OCI-M2 (cell line): ENCODE data around the gene RABGAP1L.
"Not testable (repeated sequence)": the region's sequence is repeated elsewhere in the genome, so short reads cannot be mapped to it uniquely, and the experiment has no call there.

Source experiments
- DNase-seq: peaks from one replicate; lab custom pipeline; 2025; ENCODE audit not compliant: unreplicated experiment; lab: John Stamatoyannopoulos, UW

Gene RABGAP1L

GRCh38 chr1:174700314-174700713, 541.0 kb downstream of the RABGAP1L start:
- no peak for DNase-seq

GRCh38 chr1:174700775-174701174, 541.5 kb downstream of the RABGAP1L start:
- no peak for DNase-seq

DNA sequence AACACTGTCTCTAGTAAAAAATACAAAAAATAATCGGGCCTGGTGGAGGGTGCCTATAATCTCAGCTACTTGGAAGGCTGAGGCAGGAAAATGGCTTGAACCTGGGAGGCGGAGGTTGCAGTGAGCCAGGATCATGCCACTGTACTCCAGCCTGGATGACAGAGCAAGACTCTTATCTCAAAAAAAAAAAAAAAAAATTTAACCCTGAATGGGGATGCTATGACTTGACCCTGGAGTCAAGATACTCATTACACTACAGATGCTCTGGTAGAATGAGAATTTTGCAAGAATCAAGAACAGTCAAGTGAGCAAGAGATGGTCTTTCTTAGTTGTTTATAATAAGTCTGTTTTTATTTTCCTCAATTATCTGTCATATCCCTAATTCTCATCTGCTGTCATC, 542.2 kb downstream of the RABGAP1L start:
- no peak for DNase-seq

DNA sequence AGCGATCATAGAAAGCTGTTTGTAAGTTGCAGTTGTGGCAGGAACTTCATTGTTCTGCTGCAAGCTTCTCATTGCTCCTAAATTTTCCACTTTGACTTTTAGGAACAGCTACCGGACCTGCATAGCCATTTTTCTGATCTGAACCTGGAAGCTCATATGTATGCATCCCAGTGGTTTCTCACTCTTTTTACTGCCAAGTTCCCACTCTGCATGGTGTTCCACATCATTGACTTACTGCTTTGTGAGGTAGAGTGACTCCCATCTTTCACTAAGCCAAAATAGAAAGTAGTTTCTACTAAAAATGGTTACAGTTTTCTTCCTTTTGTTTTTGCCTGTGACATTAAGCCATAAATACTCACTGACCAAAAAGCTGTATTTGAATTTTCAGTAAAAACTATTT, 542.7 kb downstream of the RABGAP1L start:
- DNase-seq = no peak

DNA sequence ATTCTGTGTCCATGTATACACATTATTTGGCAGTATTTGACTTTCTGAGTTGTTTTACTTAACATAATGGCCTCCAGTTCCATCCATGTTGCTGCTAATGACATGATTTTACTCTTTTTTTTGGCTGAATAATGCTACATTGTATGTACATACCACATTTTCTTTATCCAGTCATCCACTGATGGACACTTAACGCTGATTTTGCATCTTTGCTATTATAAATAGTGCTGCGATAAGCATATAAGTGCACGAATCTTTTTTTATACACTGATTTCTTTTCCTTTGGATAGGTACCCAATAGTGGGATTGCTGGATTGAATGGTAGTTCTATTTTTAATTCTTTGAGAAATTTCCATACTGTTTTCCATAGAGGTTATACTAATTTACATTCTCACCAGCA, 544.0 kb downstream of the RABGAP1L start:
- DNase-seq = no peak

- DNase-seq = no peak
Observed at GRCh38 chr1:174704300-174704699, 545.0 kb downstream of the RABGAP1L start.

DNA sequence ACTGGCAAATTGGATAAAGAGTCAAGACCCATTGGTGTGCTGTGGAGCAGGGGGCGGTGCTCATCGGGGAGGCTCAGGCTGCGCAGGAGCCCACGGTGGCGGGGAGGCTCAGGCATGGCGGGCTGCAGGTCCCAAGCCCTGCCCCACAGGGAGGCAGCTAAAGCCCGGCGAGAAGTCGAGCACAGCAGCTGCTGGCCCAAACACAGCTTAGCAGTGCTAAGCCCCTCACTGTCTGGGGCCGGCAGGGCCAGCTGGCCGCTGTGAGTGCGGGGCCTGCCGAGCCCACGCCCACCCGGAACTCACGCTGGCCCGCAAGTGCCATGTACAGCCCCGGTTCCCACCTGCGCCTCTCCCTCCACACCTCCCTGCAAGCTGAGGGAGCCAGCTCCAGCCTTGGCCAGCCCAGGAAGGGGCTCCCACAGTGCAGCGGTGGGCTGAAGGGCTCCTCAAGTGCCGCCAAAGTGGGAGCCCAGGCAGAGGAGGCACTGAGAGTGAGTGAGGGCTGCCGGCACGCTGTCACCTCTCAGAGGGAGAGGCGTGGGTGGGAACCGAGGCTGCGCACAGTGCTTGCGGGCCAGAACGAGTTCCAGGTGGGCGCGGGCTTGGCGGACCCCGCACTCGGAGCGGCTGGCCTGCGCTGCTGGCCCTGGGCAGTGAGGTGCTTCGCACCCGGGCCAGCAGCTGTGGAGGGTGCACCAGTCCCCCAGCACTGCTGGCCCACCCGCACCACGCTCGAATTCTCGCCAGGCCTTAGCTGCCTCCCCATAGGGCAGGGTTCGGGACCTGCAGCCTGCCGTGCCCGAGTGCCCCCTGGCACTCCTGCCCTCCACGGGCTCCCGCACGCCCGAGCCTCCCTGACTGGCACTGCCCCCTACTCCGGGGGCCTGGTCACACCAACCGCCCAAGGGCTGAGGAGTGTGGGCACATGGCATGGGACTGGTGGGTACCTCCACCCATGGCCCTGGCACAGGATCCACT, 551.8 kb downstream of the RABGAP1L start:
- no peak for DNase-seq

DNA sequence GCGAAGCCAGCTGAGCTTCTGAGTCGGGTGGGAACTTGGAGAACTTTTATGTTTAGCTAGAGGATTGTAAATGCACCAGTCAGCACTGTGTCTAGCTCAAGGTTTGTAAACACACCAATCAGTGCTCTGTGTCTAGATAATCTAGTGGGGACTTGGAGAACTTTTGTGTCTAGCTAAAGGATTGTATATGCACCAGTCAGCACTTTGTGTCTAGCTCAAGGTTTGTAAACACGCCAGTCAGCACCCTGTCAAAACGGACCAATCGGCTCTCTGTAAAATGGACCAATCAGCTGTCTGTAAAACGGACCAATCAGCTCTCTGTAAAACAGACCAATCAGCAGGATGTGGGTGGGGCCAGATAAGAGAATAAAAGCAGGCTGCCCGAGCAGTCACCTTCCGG, 552.5 kb downstream of the RABGAP1L start:
- DNase-seq = not testable (repeated sequence)

DNA sequence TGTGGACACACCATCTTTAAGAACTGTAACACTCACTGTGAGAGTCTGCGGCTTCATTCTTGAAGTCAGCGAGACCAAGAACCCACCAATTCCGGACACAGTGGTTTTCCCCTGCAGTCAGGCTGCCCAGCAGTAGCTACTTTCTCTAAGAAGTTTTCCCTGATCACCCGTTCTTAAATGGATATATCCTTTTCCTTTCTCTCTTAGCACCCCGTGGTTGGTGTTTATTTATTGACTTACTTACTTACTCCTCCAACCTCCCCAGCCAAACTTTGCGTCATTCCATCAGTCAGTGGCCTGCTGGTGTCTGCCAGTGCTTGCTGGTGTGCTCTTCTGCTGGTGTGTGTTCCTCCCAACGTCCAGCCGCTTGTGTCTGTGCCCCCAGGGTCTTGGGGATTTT, 553.2 kb downstream of the RABGAP1L start:
- no peak for DNase-seq

GRCh38 chr1:174713796-174714195, 554.5 kb downstream of the RABGAP1L start:
- no peak for DNase-seq

GRCh38 chr1:174719194-174719593, 559.9 kb downstream of the RABGAP1L start:
- no peak for DNase-seq

- DNase-seq = no peak
Observed at GRCh38 chr1:174720618-174721017, 561.3 kb downstream of the RABGAP1L start.

DNA sequence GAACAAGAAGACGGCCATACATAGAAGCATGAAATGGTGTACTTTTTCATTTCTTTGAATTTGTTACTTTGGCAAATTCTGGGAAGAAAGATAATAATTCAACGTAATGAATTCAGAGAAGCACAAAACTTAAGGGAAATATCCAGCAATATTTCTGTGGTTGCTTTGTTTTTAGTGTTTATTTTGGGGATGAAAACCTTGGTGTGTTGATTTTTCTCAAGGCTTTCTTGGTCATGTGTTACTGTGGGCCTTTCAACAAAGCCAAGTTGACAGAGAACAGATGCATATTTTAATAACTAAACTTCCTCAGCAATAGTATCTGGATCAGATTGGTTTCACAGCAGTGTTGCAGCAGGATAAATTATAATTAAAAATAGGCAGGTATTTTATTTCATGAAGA, 561.9 kb downstream of the RABGAP1L start:
- DNase-seq = no peak

DNA sequence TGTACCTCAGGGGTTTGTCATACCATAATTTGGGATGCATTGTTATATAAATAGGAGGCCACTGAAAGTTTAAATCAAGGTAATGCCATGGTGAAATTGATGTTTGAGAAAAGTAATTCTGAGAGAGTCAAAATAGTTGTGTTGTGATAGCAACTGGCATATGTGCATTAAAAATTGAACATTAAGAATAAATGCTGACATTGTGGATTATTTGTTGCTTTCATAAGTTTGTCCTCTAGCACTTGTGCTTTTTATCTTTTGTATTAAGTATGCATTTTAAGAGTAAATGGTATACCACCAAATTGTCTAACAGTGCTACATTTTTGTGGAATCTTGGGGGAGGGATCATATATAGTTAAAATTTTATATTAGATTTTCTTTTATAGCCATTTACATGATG, 564.5 kb downstream of the RABGAP1L start:
- DNase-seq = no peak

GRCh38 chr1:174724219-174724618, 564.9 kb downstream of the RABGAP1L start:
- no peak for DNase-seq

- DNase-seq = no peak
Observed at GRCh38 chr1:174726167-174726879, 567.0 kb downstream of the RABGAP1L start.

- no peak for DNase-seq
Observed at GRCh38 chr1:174726880-174727585, 567.7 kb downstream of the RABGAP1L start.

- no peak for DNase-seq
Observed at GRCh38 chr1:174734270-174734669, 575.0 kb downstream of the RABGAP1L start.

DNA sequence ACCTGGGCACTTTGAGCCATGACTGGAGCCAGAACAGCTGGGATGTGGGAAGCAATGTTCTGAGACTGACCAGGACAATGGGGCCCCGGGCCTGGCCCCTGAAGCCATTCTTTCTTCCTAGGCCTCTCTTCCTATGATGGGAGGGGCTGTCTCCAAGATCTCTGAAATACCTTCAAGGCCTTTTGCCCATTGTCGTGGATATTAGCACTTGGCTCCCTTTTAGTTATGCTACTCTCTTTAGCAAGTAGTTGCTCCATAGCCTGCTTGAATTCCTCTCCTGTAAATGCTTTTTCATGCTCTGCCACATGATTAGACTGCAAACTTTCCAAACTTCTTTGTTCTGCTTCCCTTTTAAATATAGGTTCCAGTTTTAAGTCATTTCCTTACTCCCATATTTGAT, 577.5 kb downstream of the RABGAP1L start:
- DNase-seq = no peak

- no peak for DNase-seq
Observed at GRCh38 chr1:174740249-174740968, 581.1 kb downstream of the RABGAP1L start.
